ENCODE results near the gene SAMD4A.

Gene SAMD4A

GRCh38 chr14:54778618-54779345 lies 211.9 kb downstream of the SAMD4A start:
- no peak for TF ChIP-seq CEBPB (IDR thresholded peaks at IDR 0.05)

DNA sequence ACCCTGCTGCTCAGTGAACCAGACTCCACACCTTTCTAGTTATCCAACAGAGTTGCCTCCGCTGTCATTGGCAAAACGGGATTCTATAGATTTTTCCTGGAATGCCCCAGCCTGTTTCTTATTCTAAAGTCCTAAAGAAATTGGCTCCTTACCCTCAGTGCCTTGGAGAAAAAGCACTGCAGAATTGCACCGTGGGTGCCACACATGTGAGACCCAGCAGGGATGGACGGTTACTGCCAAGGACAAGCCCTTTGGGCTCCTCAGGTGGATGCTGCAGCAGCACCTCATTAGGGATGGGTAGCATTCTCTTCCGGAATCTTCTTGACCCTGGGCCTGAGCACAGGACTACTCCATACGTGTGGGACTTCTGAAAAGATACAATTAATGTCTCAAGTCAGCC lies 214.2 kb downstream of the SAMD4A start:
- TF ChIP-seq, protein P1, sequence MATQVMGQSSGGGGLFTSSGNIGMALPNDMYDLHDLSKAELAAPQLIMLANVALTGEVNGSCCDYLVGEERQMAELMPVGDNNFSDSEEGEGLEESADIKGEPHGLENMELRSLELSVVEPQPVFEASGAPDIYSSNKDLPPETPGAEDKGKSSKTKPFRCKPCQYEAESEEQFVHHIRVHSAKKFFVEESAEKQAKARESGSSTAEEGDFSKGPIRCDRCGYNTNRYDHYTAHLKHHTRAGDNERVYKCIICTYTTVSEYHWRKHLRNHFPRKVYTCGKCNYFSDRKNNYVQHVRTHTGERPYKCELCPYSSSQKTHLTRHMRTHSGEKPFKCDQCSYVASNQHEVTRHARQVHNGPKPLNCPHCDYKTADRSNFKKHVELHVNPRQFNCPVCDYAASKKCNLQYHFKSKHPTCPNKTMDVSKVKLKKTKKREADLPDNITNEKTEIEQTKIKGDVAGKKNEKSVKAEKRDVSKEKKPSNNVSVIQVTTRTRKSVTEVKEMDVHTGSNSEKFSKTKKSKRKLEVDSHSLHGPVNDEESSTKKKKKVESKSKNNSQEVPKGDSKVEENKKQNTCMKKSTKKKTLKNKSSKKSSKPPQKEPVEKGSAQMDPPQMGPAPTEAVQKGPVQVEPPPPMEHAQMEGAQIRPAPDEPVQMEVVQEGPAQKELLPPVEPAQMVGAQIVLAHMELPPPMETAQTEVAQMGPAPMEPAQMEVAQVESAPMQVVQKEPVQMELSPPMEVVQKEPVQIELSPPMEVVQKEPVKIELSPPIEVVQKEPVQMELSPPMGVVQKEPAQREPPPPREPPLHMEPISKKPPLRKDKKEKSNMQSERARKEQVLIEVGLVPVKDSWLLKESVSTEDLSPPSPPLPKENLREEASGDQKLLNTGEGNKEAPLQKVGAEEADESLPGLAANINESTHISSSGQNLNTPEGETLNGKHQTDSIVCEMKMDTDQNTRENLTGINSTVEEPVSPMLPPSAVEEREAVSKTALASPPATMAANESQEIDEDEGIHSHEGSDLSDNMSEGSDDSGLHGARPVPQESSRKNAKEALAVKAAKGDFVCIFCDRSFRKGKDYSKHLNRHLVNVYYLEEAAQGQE (IDR thresholded peaks at IDR 0.05; ENCODE audit: low read depth), result no peak

- TF ChIP-seq TEAD4 (IDR thresholded peaks at IDR 0.05) (no peak), ZBTB7A (IDR thresholded peaks at IDR 0.05; ENCODE audit: low read depth) (no peak), FOXM1 (IDR thresholded peaks at IDR 0.05; ENCODE audit: borderline replicate concordance, low read depth) (no peak), CREB1 (IDR thresholded peaks at IDR 0.05; ENCODE audit: low read depth) (no peak), TAF1 (IDR thresholded peaks at IDR 0.05; ENCODE audit: low read depth) (no peak), RAD21 (IDR thresholded peaks at IDR 0.05; ENCODE audit: low read depth) (no peak), YY1 (IDR thresholded peaks at IDR 0.05; ENCODE audit: low read depth) (no peak), EP300 (IDR thresholded peaks at IDR 0.05; ENCODE audit: borderline replicate concordance) (no peak), CEBPB (IDR thresholded peaks at IDR 0.05) (no peak), TCF12 (IDR thresholded peaks at IDR 0.05; ENCODE audit: low read depth) (no peak), EGR1 (IDR thresholded peaks at IDR 0.05) (no peak)
Observed at GRCh38 chr14:54781961-54782750, 215.2 kb downstream of the SAMD4A start.

DNA sequence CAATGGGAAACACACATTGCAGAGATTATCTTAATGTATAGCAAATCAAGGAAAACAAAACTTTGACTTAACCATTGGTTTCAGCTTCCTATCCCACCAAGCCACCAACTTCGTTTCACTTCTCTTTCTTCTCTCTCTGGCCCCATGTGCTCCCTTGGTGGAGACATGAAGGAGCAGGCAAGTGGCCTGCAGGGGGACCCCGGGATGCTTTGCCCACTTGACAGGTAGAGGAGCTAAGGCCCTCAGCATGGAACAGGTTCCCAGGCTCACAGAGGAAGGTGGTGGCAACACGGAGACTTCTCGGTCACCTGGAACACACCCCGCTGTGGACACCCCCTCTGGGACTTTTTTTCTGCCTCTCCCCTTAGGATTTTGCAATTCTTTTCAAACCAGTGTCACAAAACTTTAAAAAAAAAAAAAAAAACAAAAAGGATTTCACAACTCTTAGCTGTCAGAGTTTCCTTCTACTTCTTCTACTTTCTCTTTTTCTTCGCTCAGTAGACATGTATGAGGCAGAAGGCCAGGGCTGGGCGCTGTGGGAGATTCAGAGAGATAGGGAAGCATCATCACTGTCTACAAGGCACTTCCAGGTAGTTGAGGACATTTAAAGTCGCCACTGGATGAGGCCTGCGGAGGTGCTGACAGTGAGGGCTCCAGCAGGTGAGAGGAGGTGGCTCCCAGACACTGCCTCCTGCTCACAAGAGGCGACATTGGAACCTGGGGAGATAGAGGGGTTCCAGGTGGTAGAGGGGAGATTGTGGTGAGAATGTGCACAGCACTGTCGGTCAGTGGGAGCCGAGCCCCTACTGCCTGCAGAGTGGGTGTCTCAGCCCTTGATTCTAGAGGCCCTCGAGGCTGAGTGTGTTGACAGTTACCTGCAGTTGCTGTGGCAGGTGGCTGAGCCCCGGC lies 216.1 kb downstream of the SAMD4A start:
- TF ChIP-seq FOXM1 (IDR thresholded peaks at IDR 0.05; ENCODE audit: borderline replicate concordance, low read depth), result no peak

DNA sequence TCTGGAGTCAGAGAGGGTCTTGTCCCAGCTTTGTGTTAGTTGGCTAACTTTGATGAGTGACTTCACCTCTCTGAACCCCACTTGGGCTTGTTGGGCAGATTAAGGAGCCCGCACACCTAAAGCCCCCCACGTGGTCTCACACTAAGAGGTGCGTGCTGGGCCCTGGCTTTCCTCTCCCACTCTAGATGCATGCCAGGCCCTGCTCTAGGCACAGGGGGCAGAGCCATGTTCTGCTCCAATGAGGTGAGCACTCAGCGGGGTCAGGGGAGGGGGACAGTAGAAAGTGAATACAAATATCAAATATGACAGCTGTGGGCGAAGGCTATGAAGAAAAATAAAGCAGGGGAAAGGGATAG lies 216.7 kb downstream of the SAMD4A start:
- TF ChIP-seq, protein P1 (IDR thresholded peaks at IDR 0.05; ENCODE audit: low read depth), result no peak
- no peak for TF ChIP-seq TCF12 (IDR thresholded peaks at IDR 0.05; ENCODE audit: low read depth)
- no peak for TF ChIP-seq EGR1 (IDR thresholded peaks at IDR 0.05)
- TF ChIP-seq USF1 (IDR thresholded peaks at IDR 0.05), result no peak
- TF ChIP-seq TAF1 (IDR thresholded peaks at IDR 0.05; ENCODE audit: low read depth), result no peak
- TF ChIP-seq FOXM1 (IDR thresholded peaks at IDR 0.05; ENCODE audit: borderline replicate concordance, low read depth), result no peak
- TF ChIP-seq TEAD4 (IDR thresholded peaks at IDR 0.05), result no peak
- TF ChIP-seq RAD21 (IDR thresholded peaks at IDR 0.05; ENCODE audit: low read depth), result no peak
- no peak for TF ChIP-seq EP300 (IDR thresholded peaks at IDR 0.05; ENCODE audit: borderline replicate concordance)
- no peak for TF ChIP-seq CEBPB (IDR thresholded peaks at IDR 0.05)
- TF ChIP-seq, protein P2, sequence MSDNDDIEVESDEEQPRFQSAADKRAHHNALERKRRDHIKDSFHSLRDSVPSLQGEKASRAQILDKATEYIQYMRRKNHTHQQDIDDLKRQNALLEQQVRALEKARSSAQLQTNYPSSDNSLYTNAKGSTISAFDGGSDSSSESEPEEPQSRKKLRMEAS (IDR thresholded peaks at IDR 0.05), result no peak

DNA sequence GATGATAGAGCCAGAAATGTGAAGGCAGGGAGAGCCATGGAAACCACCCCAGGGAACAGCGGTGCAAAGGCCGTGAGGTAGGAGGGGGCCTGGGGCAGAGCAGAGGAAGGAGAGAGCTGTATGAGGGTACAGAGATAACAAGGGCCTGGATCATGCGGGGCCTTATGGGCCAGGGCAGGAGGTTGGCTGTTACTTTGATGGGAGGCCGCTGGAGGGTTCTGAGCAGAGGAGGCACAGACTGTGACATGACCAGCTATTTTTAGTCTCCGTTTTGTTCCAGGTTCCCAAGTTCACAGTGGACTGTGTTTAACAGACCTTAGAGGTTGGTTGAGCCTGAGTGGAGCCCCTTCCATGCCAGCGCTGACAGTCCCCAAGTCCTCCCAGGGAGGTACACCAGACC lies 217.1 kb downstream of the SAMD4A start:
- TF ChIP-seq, protein P2 (IDR thresholded peaks at IDR 0.05), result no peak
- no peak for TF ChIP-seq NFIC (IDR thresholded peaks at IDR 0.05)

- TF ChIP-seq CEBPB (IDR thresholded peaks at IDR 0.05) (no peak), TCF12 (IDR thresholded peaks at IDR 0.05; ENCODE audit: low read depth) (no peak), FOXM1 (IDR thresholded peaks at IDR 0.05; ENCODE audit: borderline replicate concordance, low read depth) (no peak), TAF1 (IDR thresholded peaks at IDR 0.05; ENCODE audit: low read depth) (no peak), USF1 (IDR thresholded peaks at IDR 0.05) (no peak), YY1 (IDR thresholded peaks at IDR 0.05; ENCODE audit: low read depth) (no peak), ZBTB7A (IDR thresholded peaks at IDR 0.05; ENCODE audit: low read depth) (no peak), RAD21 (IDR thresholded peaks at IDR 0.05; ENCODE audit: low read depth) (no peak), TEAD4 (IDR thresholded peaks at IDR 0.05) (no peak), EGR1 (IDR thresholded peaks at IDR 0.05) (no peak), CREB1 (IDR thresholded peaks at IDR 0.05; ENCODE audit: low read depth) (no peak), NFIC (IDR thresholded peaks at IDR 0.05) (no peak)
- TF ChIP-seq, protein P2 (IDR thresholded peaks at IDR 0.05), result no peak
- TF ChIP-seq, protein P1 (IDR thresholded peaks at IDR 0.05; ENCODE audit: low read depth), result no peak
Observed at GRCh38 chr14:54784657-54785056, 217.7 kb downstream of the SAMD4A start.

Data from Ishikawa (cell line).